HG02884 (cell line): ENCODE measurements around the gene UST.
A peak's percentile ranks its signal among the peaks of the same experiment; 100 is the strongest.
"Not testable (repeated sequence)": the region's sequence is repeated elsewhere in the genome, so short reads cannot be mapped to it uniquely, and the experiment has no call there.

Source experiments
- ATAC-seq: cut with Tn5 transposase; IDR thresholded peaks from one replicate; pipeline ENCODE4 v1.9.1; 2021; ENCODE audit warnings: mild to moderate bottlenecking, moderate library complexity; ENCODE audit not compliant: unreplicated experiment

Gene UST

GRCh38 chr6:149103950-149104349 is 357.1 kb downstream of the UST start:
- not testable (repeated sequence) for ATAC-seq

GRCh38 chr6:149107520-149107919 is 360.7 kb downstream of the UST start:
- no peak for ATAC-seq

GRCh38 chr6:149108038-149108748 is 361.4 kb downstream of the UST start:
- no peak for ATAC-seq

- ATAC-seq = no peak
These were observed 361.9 kb downstream of the UST start for GRCh38 chr6:149108749-149109100.

- ATAC-seq = peak; percentile 47
These were observed 362.7 kb downstream of the UST start for GRCh38 chr6:149109397-149110070.

GRCh38 chr6:149111556-149112115 is 364.8 kb downstream of the UST start:
- ATAC-seq = no peak

GRCh38 chr6:149112976-149113375 is 366.1 kb downstream of the UST start:
- peak; percentile 57 for ATAC-seq

GRCh38 chr6:149114167-149114566 is 367.3 kb downstream of the UST start:
- ATAC-seq = no peak

- ATAC-seq = no peak
These were observed 372.2 kb downstream of the UST start for GRCh38 chr6:149118737-149119653.

- ATAC-seq = no peak
These were observed 376.3 kb downstream of the UST start for GRCh38 chr6:149122850-149123821.

GRCh38 chr6:149125309-149125708 is 378.5 kb downstream of the UST start:
- ATAC-seq = no peak
